ENCODE results near the gene SETDB2.

DNA sequence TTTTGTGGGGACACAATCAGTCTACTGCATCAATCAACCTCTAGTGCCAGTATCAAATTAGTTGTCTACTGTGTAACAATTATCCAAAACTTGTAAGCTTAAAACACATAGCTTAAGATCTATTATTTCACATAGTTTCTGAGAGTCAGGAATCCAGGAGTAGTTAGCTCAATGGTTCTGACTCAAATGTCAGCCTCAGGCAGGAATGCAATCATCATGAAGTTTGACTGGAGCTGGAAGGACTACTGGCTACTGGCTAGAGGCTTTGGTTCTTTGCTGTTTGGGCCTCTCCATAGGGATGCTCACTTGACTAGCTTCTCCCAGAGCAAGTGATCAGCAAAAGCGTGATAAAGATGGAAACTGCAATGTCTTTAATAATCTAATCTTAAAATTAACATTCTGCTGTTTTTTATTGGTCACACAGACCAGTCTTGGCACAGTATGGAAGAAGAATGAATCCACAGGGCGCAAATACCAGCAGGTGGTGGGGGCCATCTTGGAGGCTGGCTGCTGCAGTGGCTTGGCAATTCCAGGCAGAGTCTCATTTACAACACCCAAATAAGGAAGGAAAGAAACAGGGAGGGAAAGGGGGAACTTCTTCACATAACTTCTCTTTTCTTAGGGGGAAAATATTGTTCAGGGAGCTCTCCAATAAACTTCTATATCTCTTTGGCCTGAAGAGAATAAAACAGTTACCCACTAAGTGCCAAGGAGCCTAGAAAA lies 15.9 kb upstream of the SETDB2 start:
- no peak for TF ChIP-seq CTCF (conservative IDR thresholded peaks at IDR 0.05; ENCODE audit: low read depth, low read length)
- TF ChIP-seq RFX5 (IDR thresholded peaks at IDR 0.05; ENCODE audit: low read depth, low read length), result no peak
- TF ChIP-seq, protein P1, sequence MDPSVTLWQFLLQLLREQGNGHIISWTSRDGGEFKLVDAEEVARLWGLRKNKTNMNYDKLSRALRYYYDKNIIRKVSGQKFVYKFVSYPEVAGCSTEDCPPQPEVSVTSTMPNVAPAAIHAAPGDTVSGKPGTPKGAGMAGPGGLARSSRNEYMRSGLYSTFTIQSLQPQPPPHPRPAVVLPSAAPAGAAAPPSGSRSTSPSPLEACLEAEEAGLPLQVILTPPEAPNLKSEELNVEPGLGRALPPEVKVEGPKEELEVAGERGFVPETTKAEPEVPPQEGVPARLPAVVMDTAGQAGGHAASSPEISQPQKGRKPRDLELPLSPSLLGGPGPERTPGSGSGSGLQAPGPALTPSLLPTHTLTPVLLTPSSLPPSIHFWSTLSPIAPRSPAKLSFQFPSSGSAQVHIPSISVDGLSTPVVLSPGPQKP (IDR thresholded peaks at IDR 0.05; ENCODE audit: borderline replicate concordance, low read depth, low read length), result no peak
- TF ChIP-seq MAZ (IDR thresholded peaks at IDR 0.05; ENCODE audit: borderline replicate concordance, low read depth, low read length), result no peak
- no peak for TF ChIP-seq FOS (IDR thresholded peaks at IDR 0.05; ENCODE audit: low read depth, low read length)
- no peak for TF ChIP-seq SMC3 (IDR thresholded peaks at IDR 0.05; ENCODE audit: low read depth, low read length)
- no peak for TF ChIP-seq USF2 (IDR thresholded peaks at IDR 0.05; ENCODE audit: low read depth, low read length)
- no peak for TF ChIP-seq POLR2A (IDR thresholded peaks at IDR 0.05; ENCODE audit: low read depth, low read length)
- TF ChIP-seq CEBPB (IDR thresholded peaks at IDR 0.05; ENCODE audit: low read depth, low read length), result no peak
- no peak for TF ChIP-seq MXI1 (IDR thresholded peaks at IDR 0.05; ENCODE audit: borderline replicate concordance, low read depth, low read length)
- TF ChIP-seq RAD21 (IDR thresholded peaks at IDR 0.05; ENCODE audit: low read length), result no peak
- no peak for TF ChIP-seq RCOR1 (IDR thresholded peaks at IDR 0.05; ENCODE audit: insufficient replicate concordance, low read length)
- TF ChIP-seq CHD1 (IDR thresholded peaks at IDR 0.05; ENCODE audit: low read depth, low read length), result no peak
- TF ChIP-seq BHLHE40 (IDR thresholded peaks at IDR 0.05; ENCODE audit: low read depth, low read length), result no peak

Measured in IMR-90 (cell line).